ENCODE measurements around the gene RADIL.

The RADIL gene

GRCh38 chr7:4751398-4751947 is 132.0 kb downstream of the RADIL start:
- DNase-seq: no peak

DNA sequence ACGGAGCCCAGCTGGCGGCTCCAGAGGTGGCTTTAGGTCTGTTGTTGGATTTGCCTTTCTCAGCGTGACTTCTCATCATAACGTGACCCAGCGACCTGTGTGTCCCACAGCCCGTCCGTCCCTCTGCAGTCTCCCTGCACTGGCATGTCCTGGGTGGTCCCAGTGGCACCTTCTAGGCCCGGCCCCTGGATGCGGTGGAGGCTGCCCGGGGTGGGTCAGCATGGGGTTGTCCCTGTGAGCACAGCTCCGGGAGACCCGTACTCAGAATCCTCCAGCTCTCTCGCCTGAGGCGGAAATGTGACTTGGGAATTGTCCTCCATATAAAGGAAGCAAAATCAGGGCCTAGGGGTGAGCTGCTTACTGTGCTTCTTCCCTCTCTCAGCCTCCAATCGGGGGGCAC is 133.7 kb downstream of the RADIL start:
- no peak for DNase-seq

- no peak for DNase-seq
Observed at GRCh38 chr7:4749363-4749762, 134.2 kb downstream of the RADIL start.

All from activated T-cell treated with anti-CD3 and anti-CD28 coated beads, Interleukin-2, amount 50 U/mL, for 1 hour (primary cell).